Thyroid gland (tissue), 4 donors: ENCODE data around the gene RGS19.

Source experiments
- POLR2A ChIP-seq, 2 donors: fragments of 450-650 bp; IDR thresholded peaks; one replicate each; pipeline ENCODE4 v1.6.1; 2017; ENCODE audit warnings: antibody characterized with exemption in 2 of 2, mild to moderate bottlenecking in 2 of 2, moderate library complexity in 1 of 2
- TF ChIP-seq, protein P1 (sequence below), 6 experiments: fragments of 200-600 bp in 3 of 6; fragments of 450-650 bp in 3 of 6; sonication (generic) in 3 of 6; IDR thresholded peaks; one replicate each; pipeline ENCODE4 v1.5.1; 2016 to 2019; ENCODE audit warnings: antibody characterized with exemption in 6 of 6, mild to moderate bottlenecking in 2 of 6, inconsistent platforms in 1 of 6, moderate library complexity in 1 of 6

DNA sequence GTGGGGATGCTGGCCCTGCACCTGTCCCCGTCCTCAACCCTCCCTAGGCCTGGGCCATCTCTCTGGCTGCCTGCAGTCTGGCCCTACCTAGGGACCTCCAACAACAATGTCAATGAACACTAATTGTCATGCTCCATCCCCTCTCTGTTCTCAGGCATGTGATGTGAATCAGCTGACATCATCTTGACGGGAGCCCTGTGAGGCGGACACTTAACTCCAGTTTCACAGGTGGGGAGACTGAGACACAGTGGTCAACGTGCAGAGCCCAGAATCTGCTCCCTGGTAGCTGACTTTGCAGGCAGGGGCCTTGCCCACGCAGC is 17.1 kb downstream of the RGS19 start:
- TF ChIP-seq, protein P1, sequence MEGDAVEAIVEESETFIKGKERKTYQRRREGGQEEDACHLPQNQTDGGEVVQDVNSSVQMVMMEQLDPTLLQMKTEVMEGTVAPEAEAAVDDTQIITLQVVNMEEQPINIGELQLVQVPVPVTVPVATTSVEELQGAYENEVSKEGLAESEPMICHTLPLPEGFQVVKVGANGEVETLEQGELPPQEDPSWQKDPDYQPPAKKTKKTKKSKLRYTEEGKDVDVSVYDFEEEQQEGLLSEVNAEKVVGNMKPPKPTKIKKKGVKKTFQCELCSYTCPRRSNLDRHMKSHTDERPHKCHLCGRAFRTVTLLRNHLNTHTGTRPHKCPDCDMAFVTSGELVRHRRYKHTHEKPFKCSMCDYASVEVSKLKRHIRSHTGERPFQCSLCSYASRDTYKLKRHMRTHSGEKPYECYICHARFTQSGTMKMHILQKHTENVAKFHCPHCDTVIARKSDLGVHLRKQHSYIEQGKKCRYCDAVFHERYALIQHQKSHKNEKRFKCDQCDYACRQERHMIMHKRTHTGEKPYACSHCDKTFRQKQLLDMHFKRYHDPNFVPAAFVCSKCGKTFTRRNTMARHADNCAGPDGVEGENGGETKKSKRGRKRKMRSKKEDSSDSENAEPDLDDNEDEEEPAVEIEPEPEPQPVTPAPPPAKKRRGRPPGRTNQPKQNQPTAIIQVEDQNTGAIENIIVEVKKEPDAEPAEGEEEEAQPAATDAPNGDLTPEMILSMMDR (IDR thresholded peaks at IDR 0.05), result no peak
- no peak for TF ChIP-seq POLR2A (IDR thresholded peaks at IDR 0.05)
